IMR-90 (cell line): Measurements from ENCODE around the gene RPS15. TPM values are rescaled to one million over a fixed set of nuclear protein-coding genes. Genes with fewer than 3 reads are reported as not detected.

ENCODE experiments used
- ATAC-seq: fragments of 200-7000 bp; cut with Tn5 transposase; 2 replicates; pipeline ENCODE4 v1.9.1; 2020; ENCODE audit warnings: low read depth, mild to moderate bottlenecking, moderate library complexity
- BruUV-seq: library from RNA; stranded (reverse); fragments of 400-500 nt; replicated peaks from 2 replicates; lab custom pipeline; 2021; lab: Mats Ljungman, UMichigan
- CTCF ChIA-PET: fragments of 300-600 bp; formaldehyde crosslinking; extraction: SDS; loops from one replicate; lab custom pipeline; 2021; ENCODE audit warnings: antibody characterized with exemption; lab: Yijun Ruan, JAX
- POLR2A ChIA-PET: fragments of 300-600 bp; sonication (Branson Sonifier 250); formaldehyde crosslinking; loops from one replicate; lab custom pipeline; 2022; ENCODE audit warnings: antibody characterized with exemption; ENCODE audit not compliant: unreplicated experiment; lab: Charles Lee
- DNase-seq: peaks from one replicate; pipeline ENCODE4 v3.0.0; 2013
- H2AFZ ChIP-seq: replicated peaks from 2 replicates; pipeline ENCODE3; 2013; ENCODE audit warnings: low read length, mild to moderate bottlenecking; ENCODE audit not compliant: poor library complexity
- H2AK5ac ChIP-seq: 2 replicates; pipeline ENCODE4 v1.6.1; 2013; ENCODE audit warnings: low read depth, low read length, inconsistent platforms
- H2AK9ac ChIP-seq: replicated peaks from 2 replicates; pipeline ENCODE3; 2013; ENCODE audit warnings: mild to moderate bottlenecking, low read depth, low read length, moderate library complexity; ENCODE audit not compliant: poor library complexity
- H2BK120ac ChIP-seq: 2 replicates; pipeline ENCODE4 v1.6.1; 2013; ENCODE audit warnings: low read depth, low read length, inconsistent platforms
- H2BK15ac ChIP-seq: 3 replicates; pipeline ENCODE4 v1.6.1; 2013; ENCODE audit warnings: low read depth, low read length, inconsistent platforms
- H2BK20ac ChIP-seq: 2 replicates; pipeline ENCODE4 v1.6.1; 2013; ENCODE audit warnings: low read depth, mild to moderate bottlenecking, inconsistent platforms, low read length, moderate library complexity
- H2BK5ac ChIP-seq: 2 replicates; pipeline ENCODE4 v1.6.1; 2013; ENCODE audit warnings: mild to moderate bottlenecking, low read depth, low read length, inconsistent platforms; ENCODE audit not compliant: poor library complexity, severe bottlenecking
- H3K14ac ChIP-seq: replicated peaks from 2 replicates; pipeline ENCODE4 v1.6.1; 2013; ENCODE audit warnings: low read depth, low read length, inconsistent platforms
- H3K18ac ChIP-seq: 2 replicates; pipeline ENCODE4 v1.6.1; 2013; ENCODE audit warnings: low read depth, low read length, control low read depth
- H3K23ac ChIP-seq: 2 replicates; pipeline ENCODE4 v1.6.1; 2013; ENCODE audit warnings: low read depth, low read length, inconsistent platforms
- H3K27ac ChIP-seq: 2 replicates; pipeline ENCODE4 v1.5.1; 2013; ENCODE audit warnings: mild to moderate bottlenecking, control low read depth, low read length; ENCODE audit not compliant: insufficient read depth
- H3K27me3 ChIP-seq: 2 replicates; pipeline ENCODE4 v1.6.1; 2013; ENCODE audit warnings: low read length; ENCODE audit not compliant: control insufficient read depth, insufficient read depth
- H3K36me3 ChIP-seq: 2 replicates; pipeline ENCODE4 v1.6.1; 2013; ENCODE audit warnings: low read length, mixed read lengths; ENCODE audit not compliant: control insufficient read depth, insufficient read depth
- H3K4ac ChIP-seq: 2 replicates; pipeline ENCODE4 v1.6.1; 2013; ENCODE audit warnings: low read depth, low read length, inconsistent platforms
- H3K4me1 ChIP-seq: 2 replicates; pipeline ENCODE4 v1.6.1; 2013; ENCODE audit warnings: low read length, mixed read lengths; ENCODE audit not compliant: control insufficient read depth, insufficient read depth
- H3K4me2 ChIP-seq: 2 replicates; pipeline ENCODE4 v1.6.1; 2013; ENCODE audit warnings: low read depth, mild to moderate bottlenecking, control low read depth, low read length, moderate library complexity
- H3K4me3 ChIP-seq: 2 replicates; pipeline ENCODE4 v1.5.1; 2013; ENCODE audit warnings: low read depth, mild to moderate bottlenecking, control low read depth, low read length, moderate library complexity; ENCODE audit not compliant: insufficient read depth
- H3K56ac ChIP-seq: 2 replicates; pipeline ENCODE4 v1.6.1; 2013; ENCODE audit warnings: low read length, inconsistent platforms; ENCODE audit not compliant: insufficient read depth; ENCODE audit errors: extremely low read depth
- H3K79me1 ChIP-seq, 2 experiments: 2 replicates each; pipeline ENCODE4 v1.6.1; 2013; ENCODE audit warnings: low read length in 2 of 2, inconsistent platforms in 1 of 2, low read depth in 1 of 2
- H3K9ac ChIP-seq: 2 replicates; pipeline ENCODE4 v1.6.1; 2013; ENCODE audit warnings: low read depth, low read length, control low read depth
- H3K9me1 ChIP-seq: 2 replicates; pipeline ENCODE4 v1.6.1; 2013; ENCODE audit warnings: low read length, inconsistent platforms; ENCODE audit not compliant: insufficient read depth
- H3K9me3 ChIP-seq: 2 replicates; pipeline ENCODE4 v1.6.1; 2013; ENCODE audit warnings: low read length; ENCODE audit not compliant: control insufficient read depth, insufficient read depth
- H4K20me1 ChIP-seq: 2 replicates; pipeline ENCODE4 v1.6.1; 2013; ENCODE audit warnings: low read length, inconsistent platforms; ENCODE audit not compliant: insufficient read depth
- H4K5ac ChIP-seq: 2 replicates; pipeline ENCODE4 v1.6.1; 2013; ENCODE audit warnings: mild to moderate bottlenecking, low read depth, low read length, control low read depth
- H4K8ac ChIP-seq, 2 experiments: 2 replicates each; pipeline ENCODE4 v1.6.1; 2013; ENCODE audit warnings: low read depth in 2 of 2, low read length in 2 of 2, control low read depth in 1 of 2, inconsistent platforms in 1 of 2
- H4K91ac ChIP-seq: 2 replicates; pipeline ENCODE4 v1.6.1; 2013; ENCODE audit warnings: low read depth, low read length, inconsistent platforms; ENCODE audit not compliant: insufficient read depth
- BHLHE40 ChIP-seq: fragments of 150-350 bp; IDR thresholded peaks from 2 replicates; pipeline ENCODE4 v1.6.1; 2016; ENCODE audit warnings: mild to moderate bottlenecking, low read depth, low read length
- CEBPB ChIP-seq: IDR thresholded peaks from 2 replicates; pipeline ENCODE4 v1.6.1; 2012; ENCODE audit warnings: low read depth, low read length, improper control_type of control experiment
- CHD1 ChIP-seq: IDR thresholded peaks from 2 replicates; pipeline ENCODE4 v1.6.1; 2012; ENCODE audit warnings: low read depth, low read length, improper control_type of control experiment
- FOS ChIP-seq: fragments of 150-350 bp; IDR thresholded peaks from 2 replicates; pipeline ENCODE4 v1.6.1; 2016; ENCODE audit warnings: low read depth, low read length
- MAFK ChIP-seq: IDR thresholded peaks from 2 replicates; pipeline ENCODE4 v1.6.1; 2012; ENCODE audit warnings: low read depth, low read length, improper control_type of control experiment
- MAZ ChIP-seq: IDR thresholded peaks from 2 replicates; pipeline ENCODE4 v1.6.1; 2012; ENCODE audit warnings: low read depth, mild to moderate bottlenecking, low read length, improper control_type of control experiment, moderate library complexity, borderline replicate concordance
- NFE2L2 ChIP-seq: fragments of 150-350 bp; IDR thresholded peaks from 2 replicates; pipeline ENCODE4 v1.6.1; 2016; ENCODE audit warnings: low read depth, mild to moderate bottlenecking, low read length
- POLR2A ChIP-seq: IDR thresholded peaks from 2 replicates; pipeline ENCODE4 v1.6.1; 2012; ENCODE audit warnings: mild to moderate bottlenecking, low read depth, low read length
- RAD21 ChIP-seq: IDR thresholded peaks from 2 replicates; pipeline ENCODE4 v1.6.1; 2012; ENCODE audit warnings: low read length, improper control_type of control experiment
- RCOR1 ChIP-seq: IDR thresholded peaks from 2 replicates; pipeline ENCODE4 v1.6.1; 2012; ENCODE audit warnings: mild to moderate bottlenecking, low read length, improper control_type of control experiment; ENCODE audit not compliant: insufficient replicate concordance
- RFX5 ChIP-seq: IDR thresholded peaks from 2 replicates; pipeline ENCODE4 v1.8.0; 2012; ENCODE audit warnings: low read depth, mild to moderate bottlenecking, low read length, moderate library complexity
- SMC3 ChIP-seq: fragments of 150-350 bp; IDR thresholded peaks from 2 replicates; pipeline ENCODE4 v1.6.1; 2016; ENCODE audit warnings: low read depth, mild to moderate bottlenecking, antibody characterized with exemption, low read length, moderate library complexity
- WGBS, 2 experiments: methylation state at CpG; one replicate each; pipeline versions ENCODE4 v1.1.5 to v1.1.7; 2013; ENCODE audit warnings: missing lambda C conversion rate in 2 of 2; ENCODE audit not compliant: insufficient read length in 1 of 2; ENCODE audit errors: extremely low coverage in 2 of 2; 5-methylcytosine and 5-hydroxymethylcytosine counted together
- dilution Hi-C: fragments of 300-500 bp; cut with HindIII; formaldehyde crosslinking; loops from one replicate; pipeline ENCODE4 v1.14.3; 2018; ENCODE audit warnings: low sequenced_read_pairs; ENCODE audit not compliant: unreplicated experiment
- in situ Hi-C: fragments of 300-500 bp; cut with MboI; formaldehyde crosslinking; loops from 3 replicates; pipeline ENCODE4 v1.14.3; 2019; ENCODE audit warnings: low sequenced_read_pairs, inconsistent platforms, mixed read lengths
- intact Hi-C: fragments of 100-400 bp; cut with micrococcal nuclease; formaldehyde crosslinking; loops from 2 replicates; pipeline ENCODE4 v1.10.0; 2022
- polyA plus RNA-seq, 3 experiments: library from polyadenylated mRNA; depleted of rRNA; stranded (reverse); fragments of >200 nt; gene quantifications; 2 replicates each; pipeline ENCODE4 v1.2.3, GENCODE V29; 2012; ENCODE audit warnings: low replicate concordance in 1 of 3
- total RNA-seq: library from RNA; depleted of rRNA; stranded (reverse); fragments of >200 nt; gene quantifications from 2 replicates; pipeline ENCODE4 v1.2.3, GENCODE V29; 2012
- TF ChIP-seq, protein P1 (sequence below): conservative IDR thresholded peaks from 2 replicates; pipeline ENCODE4 v1.5.1; 2012; ENCODE audit warnings: mild to moderate bottlenecking, low read depth, low read length, improper control_type of control experiment
- TF ChIP-seq, protein P2 (sequence below): fragments of 150-350 bp; IDR thresholded peaks from 2 replicates; pipeline ENCODE4 v1.6.1; 2017; ENCODE audit warnings: mild to moderate bottlenecking, antibody characterized with exemption, low read length, low read depth
- TF ChIP-seq, protein P3 (sequence below): fragments of 150-350 bp; IDR thresholded peaks from 2 replicates; pipeline ENCODE4 v1.6.1; 2016; ENCODE audit warnings: low read depth, mild to moderate bottlenecking, low read length, moderate library complexity, borderline replicate concordance

RPS15 gene
- total and polyA plus RNA-seq, 2 of the 4 experiments (the other 2 are of a cell fraction), result 1,179 to 1,855 TPM

DNA sequence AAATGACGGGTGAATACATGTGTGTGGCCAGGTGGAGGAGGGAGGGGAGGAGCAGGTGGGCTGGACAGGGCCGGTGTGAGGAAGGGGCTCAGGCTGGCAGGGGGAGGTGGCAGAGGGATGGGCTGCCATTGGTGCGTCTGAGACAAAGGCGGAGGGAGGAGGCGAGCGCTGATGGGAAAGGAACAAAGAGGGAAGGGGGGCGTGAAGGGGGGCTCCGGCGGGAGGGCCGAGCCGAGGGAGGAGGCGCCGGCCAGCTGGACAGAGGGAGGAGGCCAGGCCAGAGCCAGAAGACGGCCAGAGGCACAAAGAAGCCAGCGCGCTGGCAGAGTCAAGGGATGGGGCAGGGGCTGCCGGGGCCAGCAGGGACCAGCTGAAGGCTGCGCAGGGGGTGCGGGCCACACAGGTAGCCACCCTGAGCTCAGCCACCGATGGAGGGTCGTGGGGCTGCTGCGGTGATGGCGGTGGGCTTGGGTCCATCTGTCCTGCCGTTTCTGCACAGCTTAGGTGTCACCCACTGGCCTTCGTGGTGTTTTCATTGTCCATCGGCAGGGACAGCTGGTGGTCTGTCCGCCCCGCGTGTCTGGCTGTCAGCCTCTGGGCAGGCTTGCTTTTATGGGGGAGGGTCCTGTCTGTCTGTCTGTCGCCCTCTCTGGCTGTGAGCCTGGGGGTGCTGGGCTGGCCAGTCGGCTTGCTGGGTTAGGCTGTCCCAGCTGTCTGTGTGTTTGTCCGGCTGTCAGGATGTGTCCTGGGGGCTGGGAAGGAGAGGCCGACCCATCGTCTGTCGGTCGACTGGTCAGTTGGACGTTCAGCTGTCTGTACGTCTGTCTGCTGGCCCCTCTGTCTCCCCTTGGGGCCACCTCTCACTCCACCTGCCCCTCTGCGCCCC lies 14.0 kb downstream of the RPS15 start:
- H2AK9ac ChIP-seq, result peak overlapping the region; percentile 42
- DNase-seq (no peak), ATAC-seq (no peak)
- H3K36me3 ChIP-seq, result no peaks in the 10 kb centered on the region
- no peak overlapping the region for H2BK15ac ChIP-seq
- 8% methylated on average over 26 of the region's 39 CpGs; no CpG with 5 or more reads in 1 of the 2 experiments for WGBS, 2 experiments
- H3K27me3 ChIP-seq, result peaks cover 76% of the 10 kb centered on the region
- H3K14ac ChIP-seq, result no peak overlapping the region
- no peak overlapping the region for H4K8ac ChIP-seq
- H2AK5ac ChIP-seq, result no peak overlapping the region
- ChIA-PET CTCF (no interaction called here), POLR2A (no interaction called here)
- no peaks in the 10 kb centered on the region for H3K79me1 ChIP-seq
- H2AFZ ChIP-seq, result no peak overlapping the region
- no peak overlapping the region for H3K56ac ChIP-seq
- no peaks in the 10 kb centered on the region for H3K9me3 ChIP-seq
- H3K4ac ChIP-seq, result no peak overlapping the region
- intact Hi-C loops, result no loop called here
- dilution Hi-C loops, result no loop called here
- H2BK120ac ChIP-seq, result no peak overlapping the region
- no peak overlapping the region for H4K5ac ChIP-seq
- in situ Hi-C loops, result no loop called here
- H4K91ac ChIP-seq, result no peak overlapping the region
- no peak overlapping the region for H3K9ac ChIP-seq
- no peak overlapping the region for H3K18ac ChIP-seq
- no peak overlapping the region for H3K23ac ChIP-seq
- no TSS peak for BruUV-seq
- no peak overlapping the region for H2BK20ac ChIP-seq
- peaks cover 57% of the 10 kb centered on the region for H4K20me1 ChIP-seq
- H3K4me2 ChIP-seq, result no peak overlapping the region
- no peak overlapping the region for H3K27ac ChIP-seq
- H2BK5ac ChIP-seq, result no peak overlapping the region
- H3K4me1 ChIP-seq, result no peaks in the 10 kb centered on the region
- no peak overlapping the region for H3K4me3 ChIP-seq
- no peaks in the 10 kb centered on the region for H3K9me1 ChIP-seq
- TF ChIP-seq FOS (no peak), CEBPB (no peak), MAZ (no peak), NFE2L2 (no peak), SMC3 (no peak), MAFK (no peak), POLR2A (no peak), RCOR1 (no peak), CHD1 (no peak), RFX5 (no peak), RAD21 (no peak), BHLHE40 (no peak)
- TF ChIP-seq, protein P1, sequence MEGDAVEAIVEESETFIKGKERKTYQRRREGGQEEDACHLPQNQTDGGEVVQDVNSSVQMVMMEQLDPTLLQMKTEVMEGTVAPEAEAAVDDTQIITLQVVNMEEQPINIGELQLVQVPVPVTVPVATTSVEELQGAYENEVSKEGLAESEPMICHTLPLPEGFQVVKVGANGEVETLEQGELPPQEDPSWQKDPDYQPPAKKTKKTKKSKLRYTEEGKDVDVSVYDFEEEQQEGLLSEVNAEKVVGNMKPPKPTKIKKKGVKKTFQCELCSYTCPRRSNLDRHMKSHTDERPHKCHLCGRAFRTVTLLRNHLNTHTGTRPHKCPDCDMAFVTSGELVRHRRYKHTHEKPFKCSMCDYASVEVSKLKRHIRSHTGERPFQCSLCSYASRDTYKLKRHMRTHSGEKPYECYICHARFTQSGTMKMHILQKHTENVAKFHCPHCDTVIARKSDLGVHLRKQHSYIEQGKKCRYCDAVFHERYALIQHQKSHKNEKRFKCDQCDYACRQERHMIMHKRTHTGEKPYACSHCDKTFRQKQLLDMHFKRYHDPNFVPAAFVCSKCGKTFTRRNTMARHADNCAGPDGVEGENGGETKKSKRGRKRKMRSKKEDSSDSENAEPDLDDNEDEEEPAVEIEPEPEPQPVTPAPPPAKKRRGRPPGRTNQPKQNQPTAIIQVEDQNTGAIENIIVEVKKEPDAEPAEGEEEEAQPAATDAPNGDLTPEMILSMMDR, result no peak
- TF ChIP-seq, protein P2, sequence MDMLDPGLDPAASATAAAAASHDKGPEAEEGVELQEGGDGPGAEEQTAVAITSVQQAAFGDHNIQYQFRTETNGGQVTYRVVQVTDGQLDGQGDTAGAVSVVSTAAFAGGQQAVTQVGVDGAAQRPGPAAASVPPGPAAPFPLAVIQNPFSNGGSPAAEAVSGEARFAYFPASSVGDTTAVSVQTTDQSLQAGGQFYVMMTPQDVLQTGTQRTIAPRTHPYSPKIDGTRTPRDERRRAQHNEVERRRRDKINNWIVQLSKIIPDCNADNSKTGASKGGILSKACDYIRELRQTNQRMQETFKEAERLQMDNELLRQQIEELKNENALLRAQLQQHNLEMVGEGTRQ, result no peak
- TF ChIP-seq, protein P3, sequence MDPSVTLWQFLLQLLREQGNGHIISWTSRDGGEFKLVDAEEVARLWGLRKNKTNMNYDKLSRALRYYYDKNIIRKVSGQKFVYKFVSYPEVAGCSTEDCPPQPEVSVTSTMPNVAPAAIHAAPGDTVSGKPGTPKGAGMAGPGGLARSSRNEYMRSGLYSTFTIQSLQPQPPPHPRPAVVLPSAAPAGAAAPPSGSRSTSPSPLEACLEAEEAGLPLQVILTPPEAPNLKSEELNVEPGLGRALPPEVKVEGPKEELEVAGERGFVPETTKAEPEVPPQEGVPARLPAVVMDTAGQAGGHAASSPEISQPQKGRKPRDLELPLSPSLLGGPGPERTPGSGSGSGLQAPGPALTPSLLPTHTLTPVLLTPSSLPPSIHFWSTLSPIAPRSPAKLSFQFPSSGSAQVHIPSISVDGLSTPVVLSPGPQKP, result no peak
